GM21423 (cell line): Measurements from ENCODE around the gene AP4B1.
"Not testable (repeated sequence)": the region's sequence is repeated elsewhere in the genome, so short reads cannot be mapped to it uniquely, and the experiment has no call there.

Source experiments
- ATAC-seq: cut with Tn5 transposase; IDR thresholded peaks from one replicate; pipeline ENCODE4 v1.9.1; 2021; ENCODE audit warnings: mild to moderate bottlenecking, moderate library complexity; ENCODE audit not compliant: unreplicated experiment

AP4B1 gene

GRCh38 chr1:113858982-113859381 lies 45.6 kb downstream of the AP4B1 start:
- ATAC-seq = no peak

DNA sequence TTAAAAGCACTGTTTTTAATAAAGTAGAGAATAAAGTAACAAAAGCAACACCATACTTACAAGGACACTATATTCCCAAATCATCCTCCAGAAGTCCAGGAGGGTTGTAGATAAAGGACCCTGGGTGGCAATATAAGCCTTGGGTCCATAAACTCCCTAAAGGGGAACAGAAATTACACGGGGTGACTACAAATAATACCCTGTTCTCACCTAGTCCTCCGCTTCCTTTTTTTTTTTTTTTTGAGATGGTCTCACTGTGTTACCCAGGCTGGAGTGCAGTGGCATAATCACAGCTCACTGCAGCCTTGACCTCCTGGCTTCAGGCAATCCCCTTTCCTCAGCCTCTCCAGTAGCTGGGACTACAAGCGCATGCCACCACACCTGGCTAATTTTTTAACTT lies 46.2 kb downstream of the AP4B1 start:
- peak; percentile 42 for ATAC-seq

DNA sequence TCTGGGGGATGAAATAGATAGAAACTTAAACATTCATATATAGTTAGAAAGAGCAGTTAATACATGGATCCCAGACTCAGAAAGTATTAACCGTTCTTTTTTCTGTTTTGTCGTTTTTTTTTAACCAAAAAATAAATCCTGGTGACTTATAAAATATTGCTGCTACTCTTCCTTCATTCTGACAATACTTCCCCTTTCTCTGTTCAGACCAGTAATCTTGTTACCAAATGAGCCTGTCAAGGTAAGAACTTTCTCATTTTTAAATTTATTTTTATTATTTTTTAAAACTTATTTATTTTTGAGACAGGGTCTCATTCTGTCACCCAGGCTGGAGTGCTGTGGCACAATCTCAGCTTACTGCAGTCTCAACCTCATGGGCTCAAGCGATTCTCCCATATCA lies 46.8 kb downstream of the AP4B1 start:
- no peak for ATAC-seq

DNA sequence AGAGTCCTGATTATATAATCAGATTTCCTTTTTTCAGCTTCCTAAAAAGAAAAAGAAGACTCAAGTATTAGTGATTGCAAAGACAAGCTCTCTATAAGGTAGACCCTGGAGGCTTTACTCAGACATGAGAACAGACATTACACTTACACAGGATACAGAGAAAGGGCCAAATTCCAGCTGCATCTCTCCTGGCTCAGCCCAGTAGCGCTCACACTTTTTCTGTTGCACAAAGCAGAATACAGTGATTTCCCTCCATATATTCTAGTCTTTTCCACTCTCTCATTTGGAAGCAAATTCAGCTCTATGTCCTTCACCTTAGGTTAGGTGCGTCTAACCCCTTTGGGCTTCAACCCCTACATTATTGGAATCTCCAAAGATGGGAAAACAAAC lies 48.2 kb downstream of the AP4B1 start:
- no peak for ATAC-seq

GRCh38 chr1:113855630-113856400 lies 48.8 kb downstream of the AP4B1 start:
- ATAC-seq = no peak

GRCh38 chr1:113854234-113854633 lies 50.4 kb downstream of the AP4B1 start:
- no peak for ATAC-seq

GRCh38 chr1:113852694-113853093 lies 51.9 kb downstream of the AP4B1 start:
- not testable (repeated sequence) for ATAC-seq

- no peak for ATAC-seq
Observed at GRCh38 chr1:113850127-113850796, 54.3 kb downstream of the AP4B1 start.

GRCh38 chr1:113849072-113849471 lies 55.5 kb downstream of the AP4B1 start:
- no peak for ATAC-seq

- no peak for ATAC-seq
Observed at GRCh38 chr1:113846391-113847035, 58.1 kb downstream of the AP4B1 start.
